HG03097 (cell line): ENCODE measurements around the gene MAGEC2.

Experiments used
- ATAC-seq: cut with Tn5 transposase; IDR thresholded peaks from one replicate; pipeline ENCODE4 v1.9.1; 2021; ENCODE audit not compliant: unreplicated experiment, low FRiP score

MAGEC2 gene

DNA sequence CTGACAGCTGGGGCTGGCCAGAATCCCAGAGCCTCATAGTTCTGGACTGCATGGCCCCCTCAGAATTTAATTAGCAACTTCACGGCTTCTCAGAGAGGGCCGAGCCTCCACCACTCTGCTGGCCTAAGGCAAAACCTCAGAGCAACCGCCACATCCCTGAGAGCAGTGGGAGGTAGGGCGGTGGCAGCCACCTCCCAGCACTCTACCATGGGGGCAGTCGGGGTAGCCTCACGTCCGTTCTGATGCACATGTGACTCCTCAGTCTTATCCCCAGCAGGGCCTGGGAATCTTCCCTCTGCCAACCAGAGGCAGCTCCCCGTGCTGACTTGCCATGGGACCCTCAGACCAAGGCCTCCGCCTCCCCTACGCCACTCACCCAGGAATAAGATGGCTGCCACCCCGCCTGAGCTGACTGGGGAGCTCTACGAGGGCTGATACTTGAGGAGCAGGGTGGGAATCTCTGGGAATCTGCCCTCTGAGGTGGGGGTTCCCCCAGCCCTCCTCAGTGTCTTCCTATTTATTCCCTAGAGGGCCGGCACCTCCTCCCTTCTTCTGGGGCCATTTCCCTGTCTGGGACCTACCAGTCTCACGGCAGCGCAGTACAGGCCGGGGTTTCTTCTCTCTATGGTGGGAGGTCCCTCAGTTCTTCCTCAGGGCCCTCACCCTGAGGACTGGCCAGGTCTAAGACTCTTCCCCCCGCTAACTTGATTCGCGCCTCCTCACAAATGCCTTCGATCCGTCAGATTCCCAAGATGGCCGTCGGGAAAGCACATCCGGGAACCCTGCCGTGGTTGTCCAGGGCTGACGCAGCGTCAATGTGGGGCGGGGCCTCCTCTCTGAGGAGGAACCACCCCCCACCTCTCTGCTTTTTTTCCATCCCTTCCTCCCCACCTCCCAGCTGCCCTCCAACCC is at the start of gene MAGEC2:
Gene MAGEC2 (minus strand): TSS at position 769 of the 912 bp plus-strand sequence. CDS start 1,303 bp downstream, outside the sequence.
- ATAC-seq = no peak

DNA sequence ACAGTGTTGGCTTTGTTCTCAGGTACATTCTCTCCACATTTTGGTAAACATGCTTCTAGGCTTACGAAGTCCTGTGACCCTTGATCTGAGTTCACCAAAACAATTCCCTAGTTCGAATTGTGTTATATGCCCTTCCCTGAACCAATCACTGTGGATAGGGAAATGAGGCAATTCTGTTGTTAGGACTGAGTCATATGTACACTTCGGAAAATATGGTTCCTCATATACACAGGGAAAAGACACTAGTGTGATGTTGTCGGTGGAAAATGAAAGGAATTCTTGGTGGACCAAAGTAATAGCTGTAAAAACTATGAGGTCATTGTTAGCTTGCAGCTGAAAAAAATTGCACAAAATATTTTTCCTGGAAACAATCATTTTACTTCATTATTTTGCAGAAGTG is 46.6 kb upstream of the MAGEC2 start:
- ATAC-seq = no peak

- ATAC-seq = no peak
These were observed 46.1 kb upstream of the MAGEC2 start for GRCh38 chrX:142251202-142251601.

- ATAC-seq = no peak
These were observed 45.4 kb upstream of the MAGEC2 start for GRCh38 chrX:142250502-142250901.

GRCh38 chrX:142249721-142250120 is 44.6 kb upstream of the MAGEC2 start:
- no peak for ATAC-seq

GRCh38 chrX:142244568-142244967 is 39.5 kb upstream of the MAGEC2 start:
- ATAC-seq = no peak

DNA sequence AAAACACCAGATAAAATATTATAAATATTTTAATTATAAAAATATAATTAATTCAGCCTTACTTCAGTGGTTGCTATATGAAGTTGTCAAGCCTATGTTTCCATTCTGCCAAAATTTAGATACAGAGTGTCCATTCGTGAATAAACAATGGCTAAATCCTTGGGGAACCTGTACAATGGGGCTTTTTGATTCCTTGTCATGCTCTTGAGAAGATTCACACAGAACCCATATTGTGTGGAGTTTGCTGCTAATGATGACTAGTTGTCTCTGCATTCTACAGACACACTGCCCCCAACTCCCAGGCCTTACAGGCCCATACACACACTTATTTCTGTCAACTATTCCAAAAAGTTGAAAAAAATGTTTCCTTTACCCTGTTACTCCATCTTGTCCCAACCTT is 33.4 kb upstream of the MAGEC2 start:
- ATAC-seq = no peak

- ATAC-seq = no peak
These were observed 28.3 kb upstream of the MAGEC2 start for GRCh38 chrX:142233400-142233799.

DNA sequence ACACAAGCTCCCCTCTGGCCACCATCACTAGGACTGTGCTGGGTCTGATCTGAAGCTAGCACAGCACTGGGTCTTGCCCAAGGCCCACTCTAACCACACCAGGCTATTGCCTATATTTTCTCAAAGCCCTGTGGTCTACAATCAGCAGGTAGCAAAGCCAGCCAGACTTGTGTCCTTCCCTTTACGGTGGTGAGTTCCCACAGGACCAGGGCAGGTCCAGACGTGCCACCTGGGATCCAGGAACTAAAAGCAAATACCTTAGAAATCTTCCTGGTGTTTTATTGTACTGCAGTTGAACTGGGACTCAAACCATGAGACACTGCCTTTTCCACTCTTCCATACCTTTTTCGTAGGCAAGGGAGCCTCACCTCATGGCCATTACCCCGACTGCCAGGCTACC is 9.0 kb upstream of the MAGEC2 start:
- ATAC-seq = no peak

- ATAC-seq = no peak
These were observed 4.0 kb downstream of the MAGEC2 start for GRCh38 chrX:142201113-142201512.

DNA sequence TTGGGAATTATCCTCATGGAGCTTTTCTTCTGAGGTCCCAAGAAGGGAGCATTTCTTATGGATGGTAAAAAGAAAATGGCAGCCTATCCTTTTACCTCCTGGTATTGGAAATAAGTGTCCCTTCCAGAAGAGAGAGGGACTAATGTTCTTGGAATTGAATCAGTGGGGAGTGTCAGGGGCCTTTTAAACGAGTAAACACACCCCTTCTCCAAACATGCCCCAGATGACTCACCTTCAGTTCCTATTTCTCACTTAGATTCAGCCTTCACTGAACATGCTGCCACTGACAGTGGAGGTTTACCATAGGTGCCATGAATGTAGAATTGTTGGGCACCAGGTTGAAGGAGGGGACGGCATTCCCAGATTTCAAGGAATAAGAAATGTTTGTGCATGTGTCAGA is 19.0 kb downstream of the MAGEC2 start:
- no peak for ATAC-seq

DNA sequence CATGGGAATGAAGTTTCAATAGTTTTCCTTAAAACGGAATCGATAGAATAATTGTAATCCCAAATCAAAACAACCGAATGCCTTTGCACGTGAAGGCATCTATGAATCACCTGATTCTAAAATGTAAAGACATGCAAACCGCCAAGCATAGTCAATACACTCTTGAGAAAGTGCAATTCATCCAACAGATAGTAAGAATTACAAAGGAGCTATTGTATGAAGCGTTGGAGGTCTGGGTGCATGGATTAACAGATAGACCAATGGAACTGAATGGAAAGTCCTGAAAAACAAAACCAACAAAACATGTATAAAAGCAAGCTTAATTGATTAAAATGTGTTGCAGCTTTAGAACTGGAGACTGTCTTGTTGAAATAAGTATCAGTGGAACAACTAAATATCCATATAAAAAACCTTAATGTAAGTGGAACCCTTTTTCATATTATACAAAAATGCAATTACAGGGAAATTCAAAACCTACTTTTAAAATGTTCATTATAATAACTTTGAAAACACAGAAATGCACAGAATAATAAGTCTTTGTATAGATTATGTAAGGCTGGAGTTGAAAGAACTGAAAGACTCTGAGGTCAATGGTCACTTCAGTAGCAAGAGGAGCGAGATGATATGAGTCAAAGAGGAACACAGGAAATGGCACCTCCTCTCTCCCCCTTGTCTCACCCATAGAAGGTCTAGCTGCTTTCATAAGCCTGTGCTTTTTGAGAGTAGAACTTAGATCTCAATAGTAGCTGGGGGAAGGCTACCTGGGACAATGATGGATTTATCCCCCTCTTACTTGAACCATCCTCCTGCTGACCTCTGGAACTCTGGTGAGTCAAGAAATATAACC is 20.1 kb downstream of the MAGEC2 start:
- no peak for ATAC-seq

DNA sequence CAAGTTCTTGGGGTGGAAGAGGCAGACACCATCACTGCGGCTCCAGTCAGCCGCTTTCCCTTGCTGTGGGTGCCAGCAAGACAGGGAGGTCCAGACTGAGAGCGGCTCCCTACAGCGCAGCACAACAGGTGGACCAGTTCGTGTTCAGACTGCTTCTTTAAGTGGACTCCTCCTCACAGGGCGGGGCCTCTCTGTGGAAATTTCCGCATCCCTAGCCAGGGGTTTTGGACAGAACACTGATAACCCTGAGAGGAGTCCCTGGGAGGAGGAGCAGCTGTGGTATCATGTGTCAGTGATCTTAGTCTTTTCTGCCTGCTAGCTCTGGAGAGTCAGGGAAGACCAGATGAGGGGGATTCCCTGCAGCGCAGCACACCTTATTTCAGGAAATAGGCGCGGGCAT is 48.5 kb downstream of the MAGEC2 start:
- no peak for ATAC-seq
